Central memory CD8-positive, alpha-beta T cell (primary cell): ENCODE results near the gene ROCK2.

Source experiments
- ATAC-seq: fragments of 150-1000 bp; cut with Tn5 transposase; replicated peaks from 2 replicates; pipeline ENCODE4 v1.10.0; 2022; ENCODE audit warnings: mild to moderate bottlenecking, moderate FRiP score, moderate number of reproducible peaks; ENCODE audit not compliant: poor library complexity, severe bottlenecking; ENCODE audit errors: extremely low read depth
- DNase-seq, 2 donors: peaks; one replicate each; pipeline ENCODE4 v3.0.0; 2021; ENCODE audit warnings: low spot score in 2 of 2
- H3K27ac Mint-ChIP-seq: one replicate; pipeline ENCODE4 v1.8.0; 2022; ENCODE audit warnings: low read depth, mild to moderate bottlenecking, moderate library complexity, mixed read lengths
- H3K27me3 Mint-ChIP-seq: one replicate; pipeline ENCODE4 v1.8.0; 2022; ENCODE audit warnings: mixed read lengths
- H3K36me3 Mint-ChIP-seq: one replicate; pipeline ENCODE4 v1.8.0; 2022; ENCODE audit warnings: mild to moderate bottlenecking, moderate library complexity, mixed read lengths; ENCODE audit not compliant: insufficient read depth
- H3K4me1 Mint-ChIP-seq: one replicate; pipeline ENCODE4 v1.8.0; 2022; ENCODE audit warnings: mixed read lengths
- H3K4me3 Mint-ChIP-seq: one replicate; pipeline ENCODE4 v1.8.0; 2022; ENCODE audit warnings: mild to moderate bottlenecking, moderate library complexity, mixed read lengths
- H3K9me3 Mint-ChIP-seq: one replicate; pipeline ENCODE4 v1.8.0; 2022; ENCODE audit warnings: mixed read lengths

ROCK2 gene

DNA sequence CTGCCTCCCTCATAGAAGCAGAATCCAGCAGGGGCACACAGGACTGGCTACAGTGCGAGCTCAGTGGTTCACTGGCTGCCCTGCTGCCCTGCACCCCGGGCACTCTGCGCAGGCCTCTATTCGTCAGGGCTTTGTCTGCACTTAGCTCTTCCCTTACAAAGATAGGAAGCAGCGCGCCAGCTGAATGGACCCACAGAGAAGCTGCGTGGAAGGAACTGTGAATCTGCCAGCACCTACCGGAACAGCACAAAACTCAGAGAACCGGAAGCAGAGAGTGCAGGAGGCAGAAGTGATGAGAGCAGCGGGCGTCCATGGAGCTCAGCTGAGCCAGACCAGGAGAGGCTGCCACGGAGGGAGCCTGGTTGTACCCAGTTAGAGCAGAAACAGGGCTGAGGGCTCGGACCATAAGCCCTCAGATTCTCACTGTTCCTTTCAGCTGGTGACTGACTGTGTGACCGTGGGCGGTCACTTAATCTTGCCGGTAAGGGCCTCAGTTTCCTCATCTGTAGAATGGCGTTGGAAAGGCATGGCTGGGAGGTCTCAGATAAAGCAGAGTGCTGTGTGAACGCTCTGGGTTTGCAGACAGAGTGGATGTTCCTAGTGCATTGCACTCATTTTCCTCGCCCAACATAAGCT is 212.3 kb downstream of the ROCK2 start:
- ATAC-seq: no peak
- Mint-ChIP-seq H3K4me3 (peak overlapping the region; percentile 76), H3K36me3 (peaks cover 5% of the 10 kb centered on the region), H3K4me1 (peaks cover 33% of the 10 kb centered on the region), H3K27ac (peak overlapping the region; percentile 66), H3K27me3 (peaks cover 14% of the 10 kb centered on the region), H3K9me3 (no peaks in the 10 kb centered on the region)
- no peak for DNase-seq

DNA sequence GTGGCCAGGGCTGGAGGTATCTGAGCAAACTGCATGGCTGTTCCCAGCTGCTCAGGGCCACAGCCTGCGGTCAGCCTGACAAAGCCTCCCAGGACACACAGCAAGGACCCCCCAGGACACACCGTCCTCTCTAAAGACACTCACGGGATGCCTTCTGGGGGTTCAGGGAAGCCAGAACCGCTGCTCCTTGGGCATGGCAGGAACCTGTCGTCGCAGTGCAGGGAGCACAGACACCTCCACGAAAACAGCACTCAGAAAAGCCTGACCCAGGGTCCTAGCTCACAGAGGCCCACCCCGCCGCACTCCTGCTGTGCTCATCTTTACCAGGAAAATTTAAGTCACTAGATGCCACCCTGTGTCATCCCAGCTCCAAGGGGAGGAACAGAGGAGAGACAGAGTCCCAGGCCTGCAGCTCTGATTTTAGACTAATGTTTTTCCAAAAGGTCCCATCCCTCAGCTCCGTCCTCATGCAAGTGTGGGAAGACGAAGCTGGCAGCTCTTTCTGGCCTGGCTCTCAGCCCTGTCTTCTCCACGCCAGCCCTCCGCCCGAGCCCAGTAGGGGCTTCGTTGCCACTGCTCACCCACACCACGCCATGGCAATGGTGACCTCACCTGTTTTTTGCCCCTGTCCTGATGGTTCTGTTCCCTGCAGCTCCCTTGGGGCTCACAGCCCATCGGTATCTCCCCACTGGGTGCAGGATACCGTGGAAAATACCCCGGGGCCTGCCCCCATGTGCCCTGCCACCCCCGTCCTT is 213.1 kb downstream of the ROCK2 start:
- ATAC-seq: no peak
- Mint-ChIP-seq H3K27me3 (peaks cover 6% of the 10 kb centered on the region), H3K4me3 (peak overlapping the region; percentile 76), H3K9me3 (no peaks in the 10 kb centered on the region), H3K36me3 (peaks cover 5% of the 10 kb centered on the region), H3K27ac (no peak overlapping the region), H3K4me1 (peaks cover 33% of the 10 kb centered on the region)
- no peak for DNase-seq
